ENCODE data around the gene RABL6.
"Not testable (repeated sequence)": the region's sequence is repeated elsewhere in the genome, so short reads cannot be mapped to it uniquely, and the experiment has no call there.

Gene RABL6

GRCh38 chr9:136837146-136837855 lies 29.6 kb downstream of the RABL6 start:
- Histone ChIP-seq H3K27me3 (ENCODE audit: insufficient read depth, poor library complexity, severe bottlenecking) (no peaks in the 10 kb centered on the region), H3K27ac (replicated peaks) (no peak overlapping the region), H3K4me3 (replicated peaks; ENCODE audit: insufficient read depth, low read length) (no peak overlapping the region)
- DNase-seq (ENCODE audit: low read depth in 1 of 2, low spot score in 1 of 2), result no peak
- TF ChIP-seq GABPA (IDR thresholded peaks at IDR 0.05; ENCODE audit: low read depth), result no peak
- TF ChIP-seq SPI1 (IDR thresholded peaks at IDR 0.05; ENCODE audit: borderline replicate concordance, low read depth), result no peak
- no peak for TF ChIP-seq REST (IDR thresholded peaks at IDR 0.05; ENCODE audit: insufficient replicate concordance, low read depth)
- no peak; the same call in 1 of the 2 replicates for TF ChIP-seq POLR2AphosphoS5 (IDR thresholded peaks at IDR 0.05; ENCODE audit: low read depth)
- TF ChIP-seq, protein P1, sequence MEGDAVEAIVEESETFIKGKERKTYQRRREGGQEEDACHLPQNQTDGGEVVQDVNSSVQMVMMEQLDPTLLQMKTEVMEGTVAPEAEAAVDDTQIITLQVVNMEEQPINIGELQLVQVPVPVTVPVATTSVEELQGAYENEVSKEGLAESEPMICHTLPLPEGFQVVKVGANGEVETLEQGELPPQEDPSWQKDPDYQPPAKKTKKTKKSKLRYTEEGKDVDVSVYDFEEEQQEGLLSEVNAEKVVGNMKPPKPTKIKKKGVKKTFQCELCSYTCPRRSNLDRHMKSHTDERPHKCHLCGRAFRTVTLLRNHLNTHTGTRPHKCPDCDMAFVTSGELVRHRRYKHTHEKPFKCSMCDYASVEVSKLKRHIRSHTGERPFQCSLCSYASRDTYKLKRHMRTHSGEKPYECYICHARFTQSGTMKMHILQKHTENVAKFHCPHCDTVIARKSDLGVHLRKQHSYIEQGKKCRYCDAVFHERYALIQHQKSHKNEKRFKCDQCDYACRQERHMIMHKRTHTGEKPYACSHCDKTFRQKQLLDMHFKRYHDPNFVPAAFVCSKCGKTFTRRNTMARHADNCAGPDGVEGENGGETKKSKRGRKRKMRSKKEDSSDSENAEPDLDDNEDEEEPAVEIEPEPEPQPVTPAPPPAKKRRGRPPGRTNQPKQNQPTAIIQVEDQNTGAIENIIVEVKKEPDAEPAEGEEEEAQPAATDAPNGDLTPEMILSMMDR (IDR thresholded peaks at IDR 0.05; ENCODE audit: insufficient read depth, low read length), result no peak

DNA sequence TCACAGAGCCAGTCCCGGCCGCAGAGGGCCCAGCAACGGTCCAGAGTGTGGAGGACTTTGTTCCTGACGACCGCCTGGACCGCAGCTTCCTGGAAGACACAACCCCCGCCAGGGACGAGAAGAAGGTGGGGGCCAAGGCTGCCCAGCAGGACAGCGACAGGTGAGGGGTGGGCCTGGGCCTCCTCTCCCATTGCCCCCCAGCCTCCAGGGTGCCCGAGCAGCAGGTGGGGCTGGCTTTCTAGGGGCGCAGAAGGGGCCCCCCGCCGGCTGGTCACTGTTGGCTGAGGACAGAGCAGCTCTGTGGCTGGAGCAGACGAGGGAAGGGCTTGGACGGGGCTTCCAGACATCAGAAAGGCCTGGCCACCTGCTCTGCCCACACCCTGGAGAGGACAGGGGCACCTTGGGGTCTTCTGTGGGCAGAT lies 30.1 kb downstream of the RABL6 start:
- not testable (repeated sequence) for H3K4me3 ChIP-seq (replicated peaks; ENCODE audit: insufficient read depth, low read length); H3K27ac ChIP-seq (replicated peaks); DNase-seq (ENCODE audit: low read depth in 1 of 2, low spot score in 1 of 2); H3K27me3 ChIP-seq (ENCODE audit: insufficient read depth, poor library complexity, severe bottlenecking)

DNA sequence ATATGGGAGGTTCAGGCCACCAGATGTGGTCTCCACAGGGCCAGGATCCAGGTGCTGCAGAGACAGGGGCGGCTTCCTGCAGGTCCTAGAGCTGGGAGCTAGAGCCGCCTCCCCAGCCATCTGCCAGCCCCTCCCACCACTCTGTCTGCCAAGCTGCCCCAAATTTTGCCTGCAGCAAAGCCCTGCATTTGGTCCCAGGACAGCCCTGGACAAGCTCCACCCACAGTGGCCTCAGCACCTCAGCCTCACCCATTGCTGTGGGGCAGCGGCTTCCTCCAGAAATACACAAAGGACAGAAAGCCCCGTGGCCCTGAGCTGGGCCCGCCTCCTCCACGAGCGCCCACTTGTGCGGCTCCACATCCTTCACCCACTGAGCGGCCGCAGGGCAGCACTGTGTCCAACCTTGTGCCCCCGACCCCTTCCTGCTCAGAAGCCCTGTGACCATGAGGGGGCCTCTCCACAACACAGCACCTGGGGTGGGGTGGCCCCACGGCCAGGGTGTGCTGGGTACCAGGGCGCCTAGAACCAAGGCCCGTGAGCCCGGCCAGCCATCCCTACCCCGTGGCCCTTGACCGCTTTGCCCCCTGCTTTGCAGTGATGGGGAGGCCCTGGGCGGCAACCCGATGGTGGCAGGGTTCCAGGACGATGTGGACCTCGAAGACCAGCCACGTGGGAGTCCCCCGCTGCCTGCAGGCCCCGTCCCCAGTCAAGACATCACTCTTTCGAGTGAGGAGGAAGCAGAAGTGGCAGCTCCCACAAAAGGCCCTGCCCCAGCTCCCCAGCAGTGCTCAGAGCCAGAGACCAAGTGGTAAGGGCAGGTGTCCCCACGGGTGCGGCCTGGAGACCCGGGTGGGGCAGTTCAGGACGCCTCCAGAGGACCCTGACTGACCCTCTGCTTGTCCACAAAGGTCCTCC lies 30.8 kb downstream of the RABL6 start:
- no peak for DNase-seq (ENCODE audit: low read depth in 1 of 2, low spot score in 1 of 2)
- no peaks in the 10 kb centered on the region for H3K27me3 ChIP-seq (ENCODE audit: insufficient read depth, poor library complexity, severe bottlenecking)
- H3K27ac ChIP-seq (replicated peaks), result no peak overlapping the region
- TF ChIP-seq, protein P1 (IDR thresholded peaks at IDR 0.05; ENCODE audit: insufficient read depth, low read length), result no peak
- TF ChIP-seq POLR2AphosphoS5 (IDR thresholded peaks at IDR 0.05; ENCODE audit: low read depth), result no peak
- no peak for TF ChIP-seq GABPA (IDR thresholded peaks at IDR 0.05; ENCODE audit: low read depth)
- TF ChIP-seq REST (IDR thresholded peaks at IDR 0.05; ENCODE audit: insufficient replicate concordance, low read depth), result no peak
- TF ChIP-seq SPI1 (IDR thresholded peaks at IDR 0.05; ENCODE audit: borderline replicate concordance, low read depth), result no peak
- H3K4me3 ChIP-seq (replicated peaks; ENCODE audit: insufficient read depth, low read length), result no peak overlapping the region
